WTC11 (cell line): ENCODE measurements around the gene FAU. TPM values are rescaled to one million over a fixed set of nuclear protein-coding genes. Genes with fewer than 3 reads are reported as not detected.

ENCODE experiments used
- ATAC-seq: fragments of 200-7000 bp; cut with Tn5 transposase; 2 replicates; pipeline ENCODE4 v1.10.0; 2021; ENCODE audit warnings: mild to moderate bottlenecking, moderate library complexity
- CTCF ChIA-PET: fragments of 300-600 bp; sonication (Branson Sonifier 250); formaldehyde crosslinking; loops from one replicate; lab custom pipeline; 2021; ENCODE audit warnings: antibody characterized with exemption; lab: Charles Lee
- POLR2A ChIA-PET: fragments of 350-600 bp; sonication (Branson Sonifier 250); formaldehyde crosslinking; loops from one replicate; lab custom pipeline; 2021; ENCODE audit warnings: antibody characterized with exemption; lab: Charles Lee
- DNase-seq: peaks from one replicate; pipeline ENCODE4 v3.0.0; 2021; ENCODE audit warnings: low spot score
- H3K27ac Mint-ChIP-seq: 2 replicates; pipeline ENCODE4 v1.8.0; 2021; ENCODE audit warnings: mixed read lengths
- H3K27me3 Mint-ChIP-seq: 2 replicates; pipeline ENCODE4 v1.8.0; 2021; ENCODE audit warnings: low read depth, mild to moderate bottlenecking, moderate library complexity, mixed read lengths
- H3K36me3 Mint-ChIP-seq: 2 replicates; pipeline ENCODE4 v1.8.0; 2021; ENCODE audit warnings: mixed read lengths
- H3K4me1 Mint-ChIP-seq: 2 replicates; pipeline ENCODE4 v1.8.0; 2022; ENCODE audit warnings: mixed read lengths
- H3K4me3 Mint-ChIP-seq: 2 replicates; pipeline ENCODE4 v1.8.0; 2021; ENCODE audit warnings: mild to moderate bottlenecking, moderate library complexity, mixed read lengths
- H3K9me3 Mint-ChIP-seq: 2 replicates; pipeline ENCODE4 v1.8.0; 2021; ENCODE audit warnings: mixed read lengths
- ARID4B ChIP-seq: sonication (generic); formaldehyde crosslinking; IDR thresholded peaks from 2 replicates; pipeline ENCODE4 v1.8.0; 2023; ENCODE audit warnings: missing genetic modification reagents, mild to moderate bottlenecking, borderline replicate concordance
- CTCF ChIP-seq: fragments of 200-600 bp; IDR thresholded peaks from 2 replicates; pipeline ENCODE4 v1.8.0; 2022; ENCODE audit warnings: antibody characterized with exemption
- E2F1 ChIP-seq: sonication (generic); formaldehyde crosslinking; IDR thresholded peaks from 2 replicates; pipeline ENCODE4 v1.8.0; 2022; ENCODE audit warnings: mild to moderate bottlenecking, missing genetic modification reagents
- E2F5 ChIP-seq: sonication (generic); formaldehyde crosslinking; IDR thresholded peaks from 2 replicates; pipeline ENCODE4 v1.8.1; 2022; ENCODE audit warnings: mild to moderate bottlenecking, moderate library complexity, missing genetic modification reagents
- NFYB ChIP-seq: sonication (generic); formaldehyde crosslinking; conservative IDR thresholded peaks from 2 replicates; pipeline ENCODE4 v1.8.0; 2022; ENCODE audit warnings: low read depth, missing genetic modification reagents
- TEAD1 ChIP-seq: sonication (generic); formaldehyde crosslinking; IDR thresholded peaks from 2 replicates; pipeline ENCODE4 v1.8.0; 2022; ENCODE audit warnings: mild to moderate bottlenecking, missing genetic modification reagents
- ZNF263 ChIP-seq: sonication (generic); formaldehyde crosslinking; IDR thresholded peaks from 2 replicates; pipeline ENCODE4 v1.8.1; 2022; ENCODE audit warnings: low read depth, mild to moderate bottlenecking, moderate library complexity, missing genetic modification reagents
- ZNF425 ChIP-seq: fragments of 250-450 bp; sonication (Bioruptor Pico); conservative IDR thresholded peaks from 2 replicates; pipeline ENCODE4 v1.9.0; 2021; ENCODE audit warnings: mild to moderate bottlenecking
- total RNA-seq: library from RNA; stranded (reverse); gene quantifications from 3 replicates; pipeline ENCODE4 v1.2.3, GENCODE V29; 2021
- TF ChIP-seq, protein P1 (sequence below): fragments of 250-450 bp; sonication (Bioruptor Pico); IDR thresholded peaks from 2 replicates; pipeline ENCODE4 v1.9.0; 2021; ENCODE audit warnings: mild to moderate bottlenecking
- TF ChIP-seq, protein P2 (sequence below): sonication (generic); formaldehyde crosslinking; IDR thresholded peaks from 2 replicates; pipeline ENCODE4 v1.8.1; 2023; ENCODE audit warnings: mild to moderate bottlenecking, missing genetic modification reagents, moderate library complexity
- TF ChIP-seq, protein P3 (sequence below): sonication (generic); formaldehyde crosslinking; IDR thresholded peaks from 2 replicates; pipeline ENCODE4 v1.8.1; 2023; ENCODE audit warnings: mild to moderate bottlenecking, moderate library complexity, missing genetic modification reagents
- TF ChIP-seq, protein P4 (sequence below): sonication (generic); formaldehyde crosslinking; IDR thresholded peaks from 2 replicates; pipeline ENCODE4 v1.8.0; 2023; ENCODE audit warnings: missing genetic modification reagents
- TF ChIP-seq, protein P5 (sequence below): sonication (generic); formaldehyde crosslinking; IDR thresholded peaks from 2 replicates; pipeline ENCODE4 v1.8.0; 2022; ENCODE audit warnings: mild to moderate bottlenecking, missing genetic modification reagents

Gene FAU
- total RNA-seq, 1 experiment from 2014 or later, result 991 TPM

DNA sequence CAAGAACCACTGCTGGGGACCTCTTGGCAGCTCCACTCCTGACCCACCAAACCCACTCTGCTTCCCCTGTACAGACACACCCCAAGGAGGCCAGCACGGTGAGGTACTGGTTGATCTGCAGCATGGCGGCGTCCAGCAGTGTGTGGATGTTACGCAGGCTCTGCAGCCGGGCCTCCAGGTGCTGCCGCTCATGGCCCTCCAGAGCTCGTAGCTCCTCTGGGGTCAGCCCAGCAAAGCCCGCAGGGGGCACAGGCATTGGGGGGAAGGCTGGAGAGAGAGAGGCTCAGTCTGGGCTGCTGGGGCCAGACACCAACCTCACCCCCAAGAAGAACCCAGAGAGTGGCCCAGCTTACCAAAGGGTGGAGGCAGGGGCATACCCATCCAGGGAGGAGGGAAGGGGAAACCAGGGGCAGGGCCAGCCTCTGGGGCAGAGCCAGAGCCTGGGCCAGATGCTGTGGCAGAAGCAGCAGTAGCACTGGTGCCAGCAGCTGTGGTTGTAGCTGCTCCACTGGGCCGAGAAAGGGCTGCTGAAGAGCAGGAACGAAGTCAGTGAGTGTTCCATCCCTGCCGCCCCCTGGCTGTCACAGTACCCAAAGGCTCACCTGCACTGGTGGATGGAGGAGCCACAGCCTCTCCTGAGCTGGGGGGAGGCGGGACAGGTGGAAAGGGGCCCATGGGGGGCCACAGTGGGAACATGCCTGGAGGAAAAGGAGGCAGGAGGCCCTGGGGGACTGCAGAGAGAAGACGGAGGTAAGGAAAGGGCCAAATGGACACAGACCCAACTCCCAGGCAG, 7.9 kb upstream of the FAU start:
- ChIA-PET POLR2A (no interaction called here), CTCF (interaction anchor here (0.9 to 3.1 kb wide), 8 partner anchors 8 to 186 kb away, joined by 3 to 13 read pairs (median 4); partner anchors contain the start of genes CAPN1, FAU, MRPL49 and TM7SF2)
- Mint-ChIP-seq H3K27ac (no peak overlapping the region), H3K36me3 (peaks cover 37% of the 10 kb centered on the region), H3K9me3 (no peaks in the 10 kb centered on the region), H3K27me3 (no peaks in the 10 kb centered on the region), H3K4me1 (peaks cover 12% of the 10 kb centered on the region), H3K4me3 (no peak overlapping the region)
- ATAC-seq (no peak), DNase-seq (no peak)
- no peak for TF ChIP-seq TEAD1 (CRISPR knock-in tag)
- no peak for TF ChIP-seq CTCF
- TF ChIP-seq, protein P1, sequence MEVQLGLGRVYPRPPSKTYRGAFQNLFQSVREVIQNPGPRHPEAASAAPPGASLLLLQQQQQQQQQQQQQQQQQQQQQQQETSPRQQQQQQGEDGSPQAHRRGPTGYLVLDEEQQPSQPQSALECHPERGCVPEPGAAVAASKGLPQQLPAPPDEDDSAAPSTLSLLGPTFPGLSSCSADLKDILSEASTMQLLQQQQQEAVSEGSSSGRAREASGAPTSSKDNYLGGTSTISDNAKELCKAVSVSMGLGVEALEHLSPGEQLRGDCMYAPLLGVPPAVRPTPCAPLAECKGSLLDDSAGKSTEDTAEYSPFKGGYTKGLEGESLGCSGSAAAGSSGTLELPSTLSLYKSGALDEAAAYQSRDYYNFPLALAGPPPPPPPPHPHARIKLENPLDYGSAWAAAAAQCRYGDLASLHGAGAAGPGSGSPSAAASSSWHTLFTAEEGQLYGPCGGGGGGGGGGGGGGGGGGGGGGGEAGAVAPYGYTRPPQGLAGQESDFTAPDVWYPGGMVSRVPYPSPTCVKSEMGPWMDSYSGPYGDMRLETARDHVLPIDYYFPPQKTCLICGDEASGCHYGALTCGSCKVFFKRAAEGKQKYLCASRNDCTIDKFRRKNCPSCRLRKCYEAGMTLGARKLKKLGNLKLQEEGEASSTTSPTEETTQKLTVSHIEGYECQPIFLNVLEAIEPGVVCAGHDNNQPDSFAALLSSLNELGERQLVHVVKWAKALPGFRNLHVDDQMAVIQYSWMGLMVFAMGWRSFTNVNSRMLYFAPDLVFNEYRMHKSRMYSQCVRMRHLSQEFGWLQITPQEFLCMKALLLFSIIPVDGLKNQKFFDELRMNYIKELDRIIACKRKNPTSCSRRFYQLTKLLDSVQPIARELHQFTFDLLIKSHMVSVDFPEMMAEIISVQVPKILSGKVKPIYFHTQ (CRISPR knock-in tag), result no peak
- no peak for TF ChIP-seq E2F1 (CRISPR knock-in tag)
- TF ChIP-seq, protein P2, sequence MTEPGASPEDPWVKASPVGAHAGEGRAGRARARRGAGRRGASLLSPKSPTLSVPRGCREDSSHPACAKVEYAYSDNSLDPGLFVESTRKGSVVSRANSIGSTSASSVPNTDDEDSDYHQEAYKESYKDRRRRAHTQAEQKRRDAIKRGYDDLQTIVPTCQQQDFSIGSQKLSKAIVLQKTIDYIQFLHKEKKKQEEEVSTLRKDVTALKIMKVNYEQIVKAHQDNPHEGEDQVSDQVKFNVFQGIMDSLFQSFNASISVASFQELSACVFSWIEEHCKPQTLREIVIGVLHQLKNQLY (CRISPR knock-in tag), result no peak
- TF ChIP-seq, protein P3, sequence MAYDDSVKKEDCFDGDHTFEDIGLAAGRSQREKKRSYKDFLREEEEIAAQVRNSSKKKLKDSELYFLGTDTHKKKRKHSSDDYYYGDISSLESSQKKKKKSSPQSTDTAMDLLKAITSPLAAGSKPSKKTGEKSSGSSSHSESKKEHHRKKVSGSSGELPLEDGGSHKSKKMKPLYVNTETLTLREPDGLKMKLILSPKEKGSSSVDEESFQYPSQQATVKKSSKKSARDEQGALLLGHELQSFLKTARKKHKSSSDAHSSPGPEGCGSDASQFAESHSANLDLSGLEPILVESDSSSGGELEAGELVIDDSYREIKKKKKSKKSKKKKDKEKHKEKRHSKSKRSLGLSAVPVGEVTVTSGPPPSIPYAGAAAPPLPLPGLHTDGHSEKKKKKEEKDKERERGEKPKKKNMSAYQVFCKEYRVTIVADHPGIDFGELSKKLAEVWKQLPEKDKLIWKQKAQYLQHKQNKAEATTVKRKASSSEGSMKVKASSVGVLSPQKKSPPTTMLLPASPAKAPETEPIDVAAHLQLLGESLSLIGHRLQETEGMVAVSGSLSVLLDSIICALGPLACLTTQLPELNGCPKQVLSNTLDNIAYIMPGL, result no peak
- no peak for TF ChIP-seq ZNF425 (CRISPR knock-in tag)
- TF ChIP-seq, protein P4, sequence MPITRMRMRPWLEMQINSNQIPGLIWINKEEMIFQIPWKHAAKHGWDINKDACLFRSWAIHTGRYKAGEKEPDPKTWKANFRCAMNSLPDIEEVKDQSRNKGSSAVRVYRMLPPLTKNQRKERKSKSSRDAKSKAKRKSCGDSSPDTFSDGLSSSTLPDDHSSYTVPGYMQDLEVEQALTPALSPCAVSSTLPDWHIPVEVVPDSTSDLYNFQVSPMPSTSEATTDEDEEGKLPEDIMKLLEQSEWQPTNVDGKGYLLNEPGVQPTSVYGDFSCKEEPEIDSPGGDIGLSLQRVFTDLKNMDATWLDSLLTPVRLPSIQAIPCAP, result no peak
- TF ChIP-seq E2F5, result no peak
- TF ChIP-seq NFYB, result no peak
- TF ChIP-seq, protein P5, sequence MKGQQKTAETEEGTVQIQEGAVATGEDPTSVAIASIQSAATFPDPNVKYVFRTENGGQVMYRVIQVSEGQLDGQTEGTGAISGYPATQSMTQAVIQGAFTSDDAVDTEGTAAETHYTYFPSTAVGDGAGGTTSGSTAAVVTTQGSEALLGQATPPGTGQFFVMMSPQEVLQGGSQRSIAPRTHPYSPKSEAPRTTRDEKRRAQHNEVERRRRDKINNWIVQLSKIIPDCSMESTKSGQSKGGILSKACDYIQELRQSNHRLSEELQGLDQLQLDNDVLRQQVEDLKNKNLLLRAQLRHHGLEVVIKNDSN (CRISPR knock-in tag), result no peak
- no peak for TF ChIP-seq ZNF263 (CRISPR knock-in tag)
- TF ChIP-seq ARID4B (CRISPR knock-in tag), result no peak
